Chondrocyte (in vitro differentiated cells): ENCODE measurements around the gene FGF12. TPM values are rescaled to one million over a fixed set of nuclear protein-coding genes. Genes with fewer than 3 reads are reported as not detected.

ENCODE experiments used
- DNase-seq: peaks from one replicate; pipeline ENCODE4 v3.0.0; 2021; ENCODE audit warnings: mixed read lengths, low spot score
- H3K27ac Mint-ChIP-seq: one replicate; pipeline ENCODE4 v1.8.0; 2021; ENCODE audit warnings: mild to moderate bottlenecking, moderate library complexity, mixed read lengths; ENCODE audit not compliant: unreplicated experiment
- H3K27me3 Mint-ChIP-seq: 2 replicates; pipeline ENCODE4 v1.8.0; 2021; ENCODE audit warnings: low read depth, mixed read lengths
- H3K36me3 Mint-ChIP-seq: 2 replicates; pipeline ENCODE4 v1.8.0; 2021; ENCODE audit warnings: low read depth, mixed read lengths
- H3K4me1 Mint-ChIP-seq: 2 replicates; pipeline ENCODE4 v1.8.0; 2021; ENCODE audit warnings: low read depth, mild to moderate bottlenecking, mixed read lengths
- H3K4me3 Mint-ChIP-seq: one replicate; pipeline ENCODE4 v1.8.0; 2021; ENCODE audit warnings: mild to moderate bottlenecking, moderate library complexity, mixed read lengths; ENCODE audit not compliant: unreplicated experiment
- H3K9me3 Mint-ChIP-seq: 2 replicates; pipeline ENCODE4 v1.8.0; 2021; ENCODE audit warnings: low read depth, mixed read lengths
- CTCF ChIP-seq: fragments of 200-600 bp; sonication (generic); IDR thresholded peaks from 2 replicates; pipeline ENCODE4 v1.5.0; 2021; ENCODE audit warnings: antibody characterized with exemption, mild to moderate bottlenecking, moderate library complexity
- total RNA-seq: library from RNA; stranded (reverse); gene quantifications from 3 replicates; pipeline ENCODE4 v1.2.1, GENCODE V29; 2021

Gene FGF12
- total RNA-seq, 1 donor from 2014 or later = 0.15 TPM

GRCh38 chr3:192273697-192274010 is 453.7 kb downstream of the FGF12 start:
- Mint-ChIP-seq H3K4me3 (no peak overlapping the region), H3K27me3 (peaks cover under 1% of the 10 kb centered on the region), H3K27ac (no peak overlapping the region), H3K36me3 (no peaks in the 10 kb centered on the region), H3K4me1 (no peaks in the 10 kb centered on the region), H3K9me3 (no peaks in the 10 kb centered on the region)
- DNase-seq = no peak
- no peak for TF ChIP-seq CTCF

- H3K27me3 Mint-ChIP-seq = no peaks in the 10 kb centered on the region
- no peak overlapping the region for H3K27ac Mint-ChIP-seq
- H3K4me3 Mint-ChIP-seq = no peak overlapping the region
- H3K36me3 Mint-ChIP-seq = no peaks in the 10 kb centered on the region
- TF ChIP-seq CTCF = no peak
- no peak for DNase-seq
- H3K9me3 Mint-ChIP-seq = no peaks in the 10 kb centered on the region
- H3K4me1 Mint-ChIP-seq = no peaks in the 10 kb centered on the region
These were observed 454.2 kb downstream of the FGF12 start for GRCh38 chr3:192273001-192273696.

GRCh38 chr3:192262001-192262400 is 465.3 kb downstream of the FGF12 start:
- H3K4me1 Mint-ChIP-seq = no peaks in the 10 kb centered on the region
- no peaks in the 10 kb centered on the region for H3K36me3 Mint-ChIP-seq
- H3K27ac Mint-ChIP-seq = no peak overlapping the region
- H3K4me3 Mint-ChIP-seq = no peak overlapping the region
- DNase-seq = no peak
- no peaks in the 10 kb centered on the region for H3K9me3 Mint-ChIP-seq
- no peak for TF ChIP-seq CTCF
- H3K27me3 Mint-ChIP-seq = peaks cover 6% of the 10 kb centered on the region

GRCh38 chr3:192261135-192261534 is 466.2 kb downstream of the FGF12 start:
- DNase-seq = no peak
- H3K36me3 Mint-ChIP-seq = no peaks in the 10 kb centered on the region
- H3K27ac Mint-ChIP-seq = no peak overlapping the region
- H3K27me3 Mint-ChIP-seq = peaks cover 6% of the 10 kb centered on the region
- no peaks in the 10 kb centered on the region for H3K4me1 Mint-ChIP-seq
- no peak overlapping the region for H3K4me3 Mint-ChIP-seq
- no peaks in the 10 kb centered on the region for H3K9me3 Mint-ChIP-seq
- TF ChIP-seq CTCF = no peak

- Mint-ChIP-seq H3K9me3 (no peaks in the 10 kb centered on the region), H3K27ac (no peak overlapping the region), H3K36me3 (no peaks in the 10 kb centered on the region), H3K4me1 (no peaks in the 10 kb centered on the region), H3K27me3 (peaks cover 6% of the 10 kb centered on the region), H3K4me3 (no peak overlapping the region)
- DNase-seq = no peak
- TF ChIP-seq CTCF = no peak
These were observed 467.0 kb downstream of the FGF12 start for GRCh38 chr3:192260116-192261010.
